Endothelial cell of umbilical vein (primary cell): ENCODE measurements around the gene MOB3A. TPM values are rescaled to one million over a fixed set of nuclear protein-coding genes. Genes with fewer than 3 reads are reported as not detected.

Source experiments
- BruUV-seq: library from RNA; stranded (reverse); fragments of 400-500 nt; replicated peaks from 2 replicates; lab custom pipeline; 2021; lab: Mats Ljungman, UMichigan
- CTCF ChIA-PET: fragments of 300-600, 350-600 bp; sonication (Branson Sonifier 250); formaldehyde crosslinking; loops from one replicate; lab custom pipeline; 2021; ENCODE audit warnings: antibody characterized with exemption, inconsistent platforms; lab: Charles Lee
- POLR2A ChIA-PET: fragments of 300-600, 350-600 bp; sonication (Branson Sonifier 250); formaldehyde crosslinking; loops from one replicate; lab custom pipeline; 2021; ENCODE audit warnings: antibody characterized with exemption, inconsistent platforms; lab: Charles Lee
- DNase-seq: peaks from one replicate; pipeline ENCODE4 v3.0.0-alpha.2; 2011; ENCODE audit warnings: low read depth, low spot score
- FAIRE-seq: peaks from 2 replicates; lab custom pipeline; 2011; peaks lifted over from hg19 to GRCh38; lab: Jason Lieb, UNC
- H2AFZ ChIP-seq: 2 replicates; pipeline ENCODE4 v1.6.0; 2012; ENCODE audit warnings: low read depth, low read length, control low read depth, inconsistent platforms
- H3K27ac ChIP-seq: 2 replicates; pipeline ENCODE4 v1.5.1; 2011; ENCODE audit warnings: low read depth, mild to moderate bottlenecking, control low read depth, low read length, moderate library complexity; ENCODE audit not compliant: insufficient read depth
- H3K27me3 ChIP-seq, 2 experiments: 2 replicates each; pipeline versions ENCODE4 v1.6.0 to v1.6.1; 2011; ENCODE audit warnings: low read length in 2 of 2, mixed read lengths in 1 of 2; ENCODE audit not compliant: control insufficient read depth in 2 of 2, insufficient read depth in 2 of 2
- H3K36me3 ChIP-seq, 2 experiments: 2 replicates in 1 of 2; 3 replicates in 1 of 2; pipeline ENCODE4 v1.5.1; 2011; ENCODE audit warnings: low read length in 2 of 2, mild to moderate bottlenecking in 1 of 2, moderate library complexity in 1 of 2; ENCODE audit not compliant: control insufficient read depth in 2 of 2, insufficient read depth in 2 of 2; ENCODE audit errors: extremely low read depth in 1 of 2
- H3K4me1 ChIP-seq: 3 replicates; pipeline ENCODE4 v1.5.1; 2011; ENCODE audit warnings: mild to moderate bottlenecking, low read length; ENCODE audit not compliant: control insufficient read depth, insufficient read depth; ENCODE audit errors: extremely low read depth
- H3K4me2 ChIP-seq: 2 replicates; pipeline ENCODE4 v1.6.1; 2011; ENCODE audit warnings: low read length, control low read depth, mixed read lengths; ENCODE audit not compliant: insufficient read depth
- H3K4me3 ChIP-seq, 3 experiments: fragments of 200-600 bp in 1 of 3; sonication (generic), shearing (Covaris generic) in 1 of 3; replicated peaks in 1 of 3; 2 replicates each; pipeline ENCODE4 v1.5.1; 2011 to 2016; ENCODE audit warnings: control low read depth in 3 of 3, low read length in 3 of 3, mild to moderate bottlenecking in 2 of 3, inconsistent platforms in 1 of 3, low read depth in 1 of 3, moderate library complexity in 1 of 3; ENCODE audit not compliant: insufficient read depth in 1 of 3
- H3K79me2 ChIP-seq: 2 replicates; pipeline ENCODE4 v1.6.0; 2012; ENCODE audit warnings: low read length, inconsistent platforms; ENCODE audit not compliant: control insufficient read depth, insufficient read depth
- H3K9ac ChIP-seq: replicated peaks from 2 replicates; pipeline ENCODE3; 2011; ENCODE audit warnings: low read length, control low read depth; ENCODE audit not compliant: insufficient read depth; ENCODE audit errors: extremely low read depth
- H3K9me1 ChIP-seq: replicated peaks from 3 replicates; pipeline ENCODE4 v1.6.0; 2011; ENCODE audit warnings: mild to moderate bottlenecking, low read length; ENCODE audit not compliant: control insufficient read depth, insufficient read depth; ENCODE audit errors: extremely low read depth
- H3K9me3 ChIP-seq: replicated peaks from 2 replicates; pipeline ENCODE4 v1.5.1; 2012; ENCODE audit warnings: low read length, inconsistent platforms; ENCODE audit not compliant: control insufficient read depth, insufficient read depth
- H4K20me1 ChIP-seq: replicated peaks from 2 replicates; pipeline ENCODE3; 2011; ENCODE audit warnings: mild to moderate bottlenecking, low read length; ENCODE audit not compliant: control insufficient read depth, insufficient read depth; ENCODE audit errors: extremely low read depth
- EZH2 ChIP-seq: IDR thresholded peaks from 2 replicates; pipeline ENCODE4 v1.6.1; 2012; ENCODE audit warnings: borderline replicate concordance, low read depth, mild to moderate bottlenecking, moderate library complexity, low read length, inconsistent platforms; ENCODE audit not compliant: severe bottlenecking
- FOS ChIP-seq: IDR thresholded peaks from 2 replicates; pipeline ENCODE4 v1.6.1; 2011; ENCODE audit warnings: mild to moderate bottlenecking, low read length, moderate library complexity, borderline replicate concordance; ENCODE audit not compliant: insufficient read depth
- GATA2 ChIP-seq: IDR thresholded peaks from 2 replicates; pipeline ENCODE4 v1.7.0; 2011; ENCODE audit warnings: low read depth, mild to moderate bottlenecking, moderate library complexity, mixed read lengths, low read length; ENCODE audit not compliant: insufficient read length, insufficient read depth
- JUN ChIP-seq: IDR thresholded peaks from 2 replicates; pipeline ENCODE4 v1.6.1; 2011; ENCODE audit warnings: borderline replicate concordance, low read depth; ENCODE audit not compliant: insufficient read length, insufficient read depth
- MAX ChIP-seq: IDR thresholded peaks from 2 replicates; pipeline ENCODE4 v1.6.1; 2011; ENCODE audit not compliant: insufficient read depth, insufficient read length
- MYC ChIP-seq: IDR thresholded peaks from one replicate; pipeline ENCODE4 v1.6.1; 2011; ENCODE audit warnings: mild to moderate bottlenecking, low read depth, low read length
- POLR2A ChIP-seq: IDR thresholded peaks from 2 replicates; pipeline ENCODE4 v1.6.1; 2012; ENCODE audit warnings: low read depth, mild to moderate bottlenecking, control low read depth, low read length
- POLR2AphosphoS5 ChIP-seq: IDR thresholded peaks from 2 replicates; pipeline ENCODE4 v1.6.1; 2012; ENCODE audit warnings: low read depth, mild to moderate bottlenecking, control low read depth, low read length, moderate library complexity; ENCODE audit not compliant: insufficient read depth
- dilution Hi-C: fragments of 300-500 bp; cut with MboI; formaldehyde crosslinking; loops from one replicate; pipeline ENCODE4 v1.15.0; 2019; ENCODE audit warnings: low sequenced_read_pairs; ENCODE audit not compliant: extremely low pct_ligation_motif_present
- intact Hi-C: fragments of 100-400 bp; cut with micrococcal nuclease; formaldehyde crosslinking; loops from one replicate; pipeline ENCODE4 v1.10.0; 2022
- polyA plus RNA-seq, 4 experiments: library from polyadenylated mRNA; depleted of rRNA in 3 of 4; stranded (reverse) in 3 of 4; unstranded in 1 of 4; fragments of >200 nt; gene quantifications; 2 replicates each; pipeline versions ENCODE4 v1.2.1 to v1.2.3, GENCODE V29; 2011 to 2012; ENCODE audit warnings: missing spikeins in 1 of 4
- total RNA-seq: library from RNA; stranded (reverse); gene quantifications from 2 replicates; pipeline ENCODE4 v1.2.3, GENCODE V29; 2021
- TF ChIP-seq, protein P1 (sequence below), 2 donors: IDR thresholded peaks; 1 replicate in 1 of 2; 2 replicates in 1 of 2; pipeline ENCODE4 v1.5.1; 2011; ENCODE audit warnings: low read length in 2 of 2, mild to moderate bottlenecking in 2 of 2, moderate library complexity in 2 of 2, control low read depth in 1 of 2, inconsistent platforms in 1 of 2, low read depth in 1 of 2; ENCODE audit not compliant: insufficient read depth in 1 of 2; ENCODE audit errors: extremely low read depth in 1 of 2

MOB3A gene
- total and polyA plus RNA-seq, 2 donors (not counting 3 experiments of a cell fraction or from before 2014, with no cell fraction given) = 46.5 to 59.7 TPM

DNA sequence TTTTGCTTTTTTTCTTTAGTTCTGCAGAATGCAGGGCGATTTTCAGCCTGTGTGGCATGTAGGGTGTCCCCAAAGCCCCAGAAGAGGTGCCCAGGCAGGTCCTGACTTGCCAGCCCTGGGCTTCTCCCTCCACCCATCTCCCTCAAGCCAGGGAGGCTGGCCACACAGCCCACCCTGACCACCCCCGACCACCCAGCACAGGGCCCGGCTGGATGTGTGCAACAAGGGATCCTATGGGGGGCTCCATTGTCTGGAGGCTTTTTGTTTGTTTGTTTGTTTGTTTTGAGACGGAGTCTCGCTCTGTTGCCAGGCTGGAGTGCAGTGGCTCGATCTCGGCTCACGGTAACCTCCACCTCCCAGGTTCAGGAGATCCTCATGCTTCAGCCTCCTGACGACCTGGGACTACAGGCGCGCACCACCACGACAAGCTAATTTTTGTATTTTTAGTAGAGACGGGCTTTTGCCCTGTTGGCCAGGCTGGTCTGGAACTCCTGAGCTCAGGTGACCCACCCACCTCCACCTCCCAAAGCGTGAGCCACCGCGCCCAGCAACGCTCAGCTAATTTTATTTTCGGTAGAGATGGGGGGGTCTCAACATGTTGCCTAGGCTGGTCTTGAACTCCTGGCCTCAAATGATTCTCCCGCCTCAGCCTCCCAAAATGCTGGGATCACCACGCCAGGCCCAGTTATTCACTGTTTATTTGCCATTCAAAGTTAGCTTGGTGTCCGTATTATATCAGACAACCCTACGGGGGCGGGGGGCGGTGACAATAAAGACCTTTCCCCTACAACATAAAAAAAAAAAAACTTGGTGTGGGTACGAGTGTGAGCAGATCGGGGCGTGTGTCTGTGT is 37.3 kb downstream of the MOB3A start:
- H3K4me2 ChIP-seq = no peak overlapping the region
- BruUV-seq = no TSS peak

More for the DNA sequence above, 37.3 kb downstream of the MOB3A start:
- Histone ChIP-seq H3K9me1 (no peaks in the 10 kb centered on the region), H3K4me1 (peaks cover 28% of the 10 kb centered on the region), H3K79me2 (no peaks in the 10 kb centered on the region), H3K27me3 (no peaks in the 10 kb centered on the region), H2AFZ (no peak overlapping the region), H3K36me3 (no peaks in the 10 kb centered on the region), H4K20me1 (no peaks in the 10 kb centered on the region), H3K9me3 (no peaks in the 10 kb centered on the region), H3K9ac (no peak overlapping the region), H3K4me3 (no peak overlapping the region), H3K27ac (no peak overlapping the region)
- intact Hi-C loops (no loop called here), dilution Hi-C loops (no loop called here)
- POLR2A ChIA-PET = no interaction called here
- CTCF ChIA-PET = no interaction called here
- FAIRE-seq = no peak
- DNase-seq = no peak
- TF ChIP-seq GATA2 (no peak), FOS (no peak), POLR2AphosphoS5 (no peak), JUN (no peak), EZH2 (no peak), MAX (no peak), POLR2A (no peak), MYC (no peak)
- TF ChIP-seq, protein P1, sequence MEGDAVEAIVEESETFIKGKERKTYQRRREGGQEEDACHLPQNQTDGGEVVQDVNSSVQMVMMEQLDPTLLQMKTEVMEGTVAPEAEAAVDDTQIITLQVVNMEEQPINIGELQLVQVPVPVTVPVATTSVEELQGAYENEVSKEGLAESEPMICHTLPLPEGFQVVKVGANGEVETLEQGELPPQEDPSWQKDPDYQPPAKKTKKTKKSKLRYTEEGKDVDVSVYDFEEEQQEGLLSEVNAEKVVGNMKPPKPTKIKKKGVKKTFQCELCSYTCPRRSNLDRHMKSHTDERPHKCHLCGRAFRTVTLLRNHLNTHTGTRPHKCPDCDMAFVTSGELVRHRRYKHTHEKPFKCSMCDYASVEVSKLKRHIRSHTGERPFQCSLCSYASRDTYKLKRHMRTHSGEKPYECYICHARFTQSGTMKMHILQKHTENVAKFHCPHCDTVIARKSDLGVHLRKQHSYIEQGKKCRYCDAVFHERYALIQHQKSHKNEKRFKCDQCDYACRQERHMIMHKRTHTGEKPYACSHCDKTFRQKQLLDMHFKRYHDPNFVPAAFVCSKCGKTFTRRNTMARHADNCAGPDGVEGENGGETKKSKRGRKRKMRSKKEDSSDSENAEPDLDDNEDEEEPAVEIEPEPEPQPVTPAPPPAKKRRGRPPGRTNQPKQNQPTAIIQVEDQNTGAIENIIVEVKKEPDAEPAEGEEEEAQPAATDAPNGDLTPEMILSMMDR (IDR thresholded peaks at IDR 0.05; ENCODE audit: extremely low read depth in 1 of 2, insufficient read depth in 1 of 2, low read depth in 1 of 2, low read length in 2 of 2) = no peak
